ENCODE measurements around the gene EIF3L. TPM values are rescaled to one million over a fixed set of nuclear protein-coding genes. Genes with fewer than 3 reads are reported as not detected.

Gene EIF3L
- total RNA-seq, 4 donors from 2014 or later, result 336 to 538 (median 412) TPM

DNA sequence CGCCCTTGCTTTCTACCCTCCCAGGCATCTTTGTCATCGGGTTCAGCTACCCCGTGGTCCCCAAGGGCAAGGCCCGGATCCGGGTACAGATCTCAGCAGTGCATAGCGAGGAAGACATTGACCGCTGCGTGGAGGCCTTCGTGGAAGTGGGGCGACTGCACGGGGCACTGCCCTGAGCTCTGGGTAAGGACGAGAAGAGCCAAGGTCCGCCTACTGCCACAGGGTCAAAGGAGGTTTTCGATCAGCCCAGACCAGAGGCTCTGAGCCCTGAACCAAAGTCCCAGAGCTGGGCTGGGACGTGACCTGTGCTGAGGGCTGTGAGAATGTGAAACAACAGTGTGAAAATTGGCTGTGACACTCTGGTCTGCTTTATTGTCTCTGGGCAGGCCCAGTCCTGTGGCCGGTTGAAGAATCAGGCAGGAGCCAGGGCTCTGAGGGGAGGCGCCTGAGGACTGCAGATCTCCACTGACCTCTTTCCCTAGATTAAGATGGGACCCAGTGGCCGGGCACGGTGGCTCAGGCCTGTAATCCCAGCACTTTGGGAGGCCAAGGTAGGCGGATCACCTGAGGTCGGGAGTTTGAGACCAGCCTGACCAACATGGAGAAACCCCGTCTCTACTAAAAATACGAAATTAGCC, 32.6 kb upstream of the EIF3L start:
- peaks cover 35% of the 10 kb centered on the region for H3K27me3 ChIP-seq
- H3K27ac ChIP-seq, result no peak overlapping the region
- no peak for ATAC-seq
- no peak for TF ChIP-seq POLR2AphosphoS5 (IDR thresholded peaks at IDR 0.05)
- no peak for TF ChIP-seq EP300 (IDR thresholded peaks at IDR 0.05)
- TF ChIP-seq, protein P1, sequence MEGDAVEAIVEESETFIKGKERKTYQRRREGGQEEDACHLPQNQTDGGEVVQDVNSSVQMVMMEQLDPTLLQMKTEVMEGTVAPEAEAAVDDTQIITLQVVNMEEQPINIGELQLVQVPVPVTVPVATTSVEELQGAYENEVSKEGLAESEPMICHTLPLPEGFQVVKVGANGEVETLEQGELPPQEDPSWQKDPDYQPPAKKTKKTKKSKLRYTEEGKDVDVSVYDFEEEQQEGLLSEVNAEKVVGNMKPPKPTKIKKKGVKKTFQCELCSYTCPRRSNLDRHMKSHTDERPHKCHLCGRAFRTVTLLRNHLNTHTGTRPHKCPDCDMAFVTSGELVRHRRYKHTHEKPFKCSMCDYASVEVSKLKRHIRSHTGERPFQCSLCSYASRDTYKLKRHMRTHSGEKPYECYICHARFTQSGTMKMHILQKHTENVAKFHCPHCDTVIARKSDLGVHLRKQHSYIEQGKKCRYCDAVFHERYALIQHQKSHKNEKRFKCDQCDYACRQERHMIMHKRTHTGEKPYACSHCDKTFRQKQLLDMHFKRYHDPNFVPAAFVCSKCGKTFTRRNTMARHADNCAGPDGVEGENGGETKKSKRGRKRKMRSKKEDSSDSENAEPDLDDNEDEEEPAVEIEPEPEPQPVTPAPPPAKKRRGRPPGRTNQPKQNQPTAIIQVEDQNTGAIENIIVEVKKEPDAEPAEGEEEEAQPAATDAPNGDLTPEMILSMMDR (IDR thresholded peaks at IDR 0.05), result no peak
- TF ChIP-seq POLR2A (IDR thresholded peaks at IDR 0.05), result no peak
- 80% methylated on average over 1 of the region's 23 CpGs; no CpG with 5 or more reads in 1 of the 2 donors for WGBS, 2 donors (ENCODE audit: low coverage in 1 of 2)
- peaks cover 0 to 23% (median 15%) of the 10 kb centered on the region in 3 donors for H3K4me1 ChIP-seq
- H3K4me3 ChIP-seq, result no peak overlapping the region
- H3K36me3 ChIP-seq, result peaks cover 0 to 42% of the 10 kb centered on the region in 2 donors
- H3K9me3 ChIP-seq, result no peaks in the 10 kb centered on the region

DNA sequence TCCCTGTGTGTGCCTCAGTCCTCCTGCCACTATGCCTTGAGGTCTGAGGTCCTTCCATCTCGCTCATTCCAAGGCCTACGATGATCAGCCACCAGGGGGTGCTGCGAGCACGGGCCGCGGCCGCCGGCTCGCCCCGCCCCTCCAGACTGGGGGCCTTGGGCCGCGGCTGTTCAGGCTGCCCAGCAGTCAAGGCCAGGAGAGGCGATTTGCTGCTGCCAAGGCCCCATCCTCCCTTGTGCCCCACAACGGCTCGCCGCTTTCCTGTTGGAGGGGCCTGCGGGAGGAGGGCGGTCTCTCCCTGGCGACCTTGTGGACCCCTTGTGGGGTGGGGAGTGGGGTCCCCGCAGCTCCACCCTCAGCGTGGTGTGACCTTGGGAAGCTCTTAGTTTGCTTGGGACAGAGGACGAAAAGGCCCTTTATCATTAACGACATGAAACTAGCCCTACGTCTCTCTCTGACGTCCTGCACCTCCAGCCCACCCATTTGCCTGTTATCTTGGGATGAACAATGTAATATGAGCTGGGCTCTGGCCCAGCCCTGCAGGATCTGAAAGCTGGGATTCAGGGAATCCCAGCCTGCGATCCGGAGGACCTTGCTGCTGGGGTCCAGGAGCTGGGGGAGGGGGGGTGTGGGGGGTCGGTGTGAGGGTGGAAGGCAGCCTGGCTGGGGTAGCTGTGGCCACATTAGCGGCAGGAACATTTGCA, 31.4 kb upstream of the EIF3L start:
- peak; percentile 91 for ATAC-seq
- TF ChIP-seq, protein P1 (IDR thresholded peaks at IDR 0.05), result peak in 3 of 4 experiments; percentile 98
- TF ChIP-seq POLR2AphosphoS5 (IDR thresholded peaks at IDR 0.05), result no peak
- Histone ChIP-seq H3K27me3 (peaks cover 47% of the 10 kb centered on the region), H3K4me1 (peaks cover 0 to 23% (median 15%) of the 10 kb centered on the region in 3 donors), H3K36me3 (peaks cover 0 to 39% of the 10 kb centered on the region in 2 donors), H3K27ac (peak overlapping the region in 2 of 4 donors; percentile 38 to 71), H3K4me3 (peak overlapping the region in 1 of 2 donors; percentile 47), H3K9me3 (no peaks in the 10 kb centered on the region)
- no CpG with 5 or more reads among the region's 29 CpGs for WGBS, 2 donors (ENCODE audit: low coverage in 1 of 2)

DNA sequence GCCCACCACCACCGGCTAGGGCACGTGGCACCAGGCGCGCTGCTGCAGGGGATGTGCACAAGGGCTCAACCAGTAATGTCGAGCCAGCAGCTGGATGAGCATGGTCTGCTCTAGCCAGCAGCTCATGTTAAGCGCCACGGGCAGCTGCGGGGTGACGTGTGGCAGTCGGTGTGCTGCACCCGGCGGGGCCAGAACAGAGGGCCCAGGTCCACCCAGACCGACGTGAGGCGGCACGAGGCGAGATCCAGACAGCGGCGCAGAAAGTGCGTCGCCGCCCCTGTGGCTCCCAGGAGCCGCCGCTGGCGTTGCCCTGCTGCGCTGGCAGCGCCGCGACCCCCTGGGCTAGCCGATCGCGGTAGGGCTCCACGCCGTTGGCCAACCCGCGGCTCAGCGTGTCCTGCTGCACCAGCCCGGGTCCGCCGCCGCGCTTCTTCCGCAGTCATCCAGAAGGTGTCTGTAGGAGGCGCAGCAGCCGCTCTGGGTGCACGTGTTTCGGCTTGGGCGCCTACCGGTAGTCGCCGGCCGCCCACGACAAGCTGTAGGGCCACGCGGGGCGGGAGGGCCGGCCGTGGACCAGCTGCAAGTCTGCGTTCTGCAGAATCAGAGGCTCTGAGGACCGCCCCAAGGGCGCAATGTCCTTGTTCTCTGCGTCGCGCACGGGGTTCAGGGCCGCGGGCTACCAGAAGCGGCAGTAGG, 30.7 kb upstream of the EIF3L start:
- Histone ChIP-seq H3K27ac (peak overlapping the region in 1 of 4 donors; percentile 71), H3K4me1 (peaks cover 0 to 23% (median 15%) of the 10 kb centered on the region in 3 donors), H3K4me3 (peak overlapping the region; percentile 5 to 47), H3K36me3 (peaks cover 0 to 32% of the 10 kb centered on the region in 2 donors), H3K27me3 (peaks cover 54% of the 10 kb centered on the region), H3K9me3 (no peaks in the 10 kb centered on the region)
- ATAC-seq, result peak; percentile 53
- WGBS, 2 donors (ENCODE audit: low coverage in 1 of 2), result 20% methylated on average over 3 of the region's 68 CpGs; no CpG with 5 or more reads in 1 of the 2 donors
- TF ChIP-seq, protein P1 (IDR thresholded peaks at IDR 0.05), result peak in 3 of 4 experiments; percentile 24 to 55 (median 53)
- TF ChIP-seq EP300 (IDR thresholded peaks at IDR 0.05), result no peak

DNA sequence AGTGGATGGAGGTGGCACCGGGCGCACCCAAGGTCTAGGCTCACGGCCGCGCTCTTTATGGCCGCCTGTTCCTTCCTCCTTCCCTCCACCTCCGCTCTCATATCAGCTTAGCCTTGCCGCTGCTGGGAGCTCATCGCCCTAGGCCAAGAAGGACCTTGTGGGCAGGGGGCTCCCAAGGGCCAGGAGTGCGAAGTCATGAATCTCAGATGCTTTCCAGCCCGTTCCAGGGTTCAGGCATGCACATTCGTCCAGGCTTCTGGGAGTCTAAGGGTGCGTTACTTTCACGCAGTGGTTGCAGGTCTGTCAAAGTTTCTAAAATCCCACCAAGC, 30.1 kb upstream of the EIF3L start:
- Histone ChIP-seq H3K36me3 (peaks cover 0 to 27% of the 10 kb centered on the region in 2 donors), H3K9me3 (no peaks in the 10 kb centered on the region), H3K4me1 (peaks cover 0 to 23% (median 15%) of the 10 kb centered on the region in 3 donors), H3K27ac (no peak overlapping the region), H3K4me3 (peak overlapping the region in 1 of 2 donors; percentile 47), H3K27me3 (peaks cover 58% of the 10 kb centered on the region)
- 45 to 50% methylated on average over 2 to 3 of the region's 14 CpGs for WGBS, 2 donors (ENCODE audit: low coverage in 1 of 2)
- TF ChIP-seq, protein P1 (IDR thresholded peaks at IDR 0.05), result no peak
- TF ChIP-seq EP300 (IDR thresholded peaks at IDR 0.05) (no peak), POLR2A (IDR thresholded peaks at IDR 0.05) (no peak)
- ATAC-seq, result no peak

Measured in gastroesophageal sphincter (tissue), 4 donors.